HG02885 (cell line): ENCODE data around the gene KRT31.
"Not testable (repeated sequence)": the region's sequence is repeated elsewhere in the genome, so short reads cannot be mapped to it uniquely, and the experiment has no call there.

Experiments used
- ATAC-seq: cut with Tn5 transposase; IDR thresholded peaks from one replicate; pipeline ENCODE4 v1.9.1; 2021; ENCODE audit warnings: mild to moderate bottlenecking; ENCODE audit not compliant: unreplicated experiment, poor library complexity

Gene KRT31

DNA sequence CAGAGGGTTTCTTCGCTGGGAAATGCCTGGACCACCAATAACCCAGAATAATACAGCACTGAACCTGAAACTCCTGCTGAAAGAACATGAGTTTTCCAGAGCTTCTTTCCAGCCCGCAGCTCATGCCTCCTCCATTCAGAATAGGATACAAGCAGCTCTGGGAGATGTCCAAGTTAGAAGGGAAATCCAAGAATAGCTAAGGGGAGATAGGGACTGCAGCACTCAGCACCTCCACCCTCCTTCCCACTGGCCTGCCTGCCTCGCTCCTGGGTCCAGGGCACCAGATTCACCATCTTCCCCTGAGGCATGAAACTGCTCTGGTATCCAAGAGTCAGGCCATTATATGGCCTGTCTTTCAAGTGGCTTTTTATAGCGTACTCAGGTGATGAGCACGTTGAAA, 4.1 kb downstream of the KRT31 start:
- ATAC-seq, result no peak

DNA sequence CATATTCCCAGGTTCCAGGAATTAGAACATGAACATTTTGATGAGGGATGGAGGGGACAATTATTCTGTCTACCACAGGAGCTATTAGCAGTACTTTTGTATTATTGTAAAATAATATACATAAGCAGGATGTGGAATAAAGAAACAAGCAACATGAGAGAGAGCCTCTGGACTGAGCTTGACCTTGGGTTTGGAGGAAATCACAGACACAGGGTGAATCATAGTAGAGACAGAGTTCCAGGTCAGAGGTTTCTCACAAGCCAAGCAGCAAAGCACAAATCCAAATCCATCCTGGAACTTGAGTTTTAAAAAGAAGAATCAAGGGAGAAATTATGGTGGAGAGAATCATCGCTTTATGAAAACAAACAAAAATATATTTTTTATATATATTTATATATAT, 5.1 kb downstream of the KRT31 start:
- no peak for ATAC-seq

DNA sequence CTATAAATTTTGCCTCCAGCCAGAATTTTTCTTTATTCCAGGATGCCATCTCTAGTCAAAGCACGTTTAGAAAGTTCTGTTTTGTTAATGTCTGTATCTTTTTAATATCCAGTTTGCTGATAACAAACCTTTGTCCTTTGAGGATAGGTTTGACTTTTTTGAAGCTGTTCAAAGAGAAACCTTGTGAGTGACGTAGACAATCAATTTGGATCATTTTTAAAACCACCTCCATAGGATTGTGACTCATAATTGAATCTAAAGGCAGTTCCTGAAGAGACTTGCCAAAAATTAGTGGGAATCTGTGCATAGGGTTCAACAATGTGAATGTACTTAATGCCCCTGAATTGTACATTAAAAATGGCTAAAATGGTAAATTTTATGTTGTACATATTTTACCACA, 5.9 kb downstream of the KRT31 start:
- ATAC-seq, result no peak

DNA sequence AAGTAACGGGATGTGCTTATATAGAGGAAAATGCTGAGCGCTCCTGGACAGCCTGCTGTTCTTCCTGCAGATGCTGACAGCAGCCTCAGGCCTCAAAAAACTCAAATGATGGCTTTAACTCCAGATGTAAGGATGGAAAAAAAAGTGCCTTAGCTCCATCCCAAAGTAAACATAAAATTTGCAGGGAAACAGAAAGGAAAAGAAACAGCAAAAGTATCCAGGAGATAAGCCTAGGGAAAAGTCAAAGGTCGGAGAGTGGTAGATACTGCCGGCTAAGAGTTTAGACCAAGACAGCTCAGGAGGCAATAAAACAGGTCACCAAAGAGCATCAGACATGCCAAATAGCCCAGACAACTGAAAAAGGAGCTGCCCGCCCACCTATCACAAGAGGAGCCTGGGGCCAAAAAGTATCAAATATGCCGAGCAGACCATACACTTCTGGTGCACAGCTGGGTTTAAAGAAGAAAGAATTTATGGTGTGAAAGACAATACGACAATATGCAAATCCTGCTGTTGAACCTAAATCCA, 6.9 kb downstream of the KRT31 start:
- ATAC-seq, result no peak

DNA sequence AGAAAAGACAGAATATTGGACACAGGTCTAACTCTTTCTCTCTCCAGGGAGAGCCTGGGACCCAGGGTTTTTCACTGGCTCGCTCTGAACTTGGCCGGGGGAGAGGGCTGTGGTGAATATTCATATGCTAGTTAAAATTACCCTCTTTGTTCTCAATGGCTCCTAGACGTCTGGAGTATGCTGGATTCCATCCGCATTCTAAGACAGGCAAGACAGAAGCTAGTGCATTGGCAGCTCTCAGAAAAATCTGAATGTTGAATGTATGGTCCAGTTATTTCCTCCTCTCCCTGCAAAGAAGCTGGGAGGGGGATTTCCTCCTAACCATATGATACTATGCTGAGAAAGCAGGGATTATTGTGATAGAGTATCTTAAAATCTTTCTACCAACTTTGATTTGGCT, 9.7 kb downstream of the KRT31 start:
- no peak for ATAC-seq

DNA sequence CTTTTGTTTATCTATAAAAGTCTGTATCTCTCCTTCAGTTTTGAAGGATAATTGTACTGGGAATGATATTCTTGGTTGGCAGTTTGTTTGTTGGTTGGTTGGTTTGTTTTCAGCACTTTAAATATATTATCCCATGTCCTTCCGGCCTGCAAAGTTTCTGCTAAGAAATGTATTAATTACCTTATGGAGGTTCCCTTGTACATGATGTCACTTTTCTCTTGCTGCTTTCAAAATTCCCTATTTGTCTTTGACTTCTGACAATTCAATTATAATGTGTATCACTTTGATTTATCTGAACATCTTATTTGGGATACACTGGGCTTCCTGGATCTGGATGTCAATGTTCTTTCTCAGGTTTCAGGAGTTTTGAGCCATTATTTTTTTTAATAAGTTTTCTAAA, 11.2 kb downstream of the KRT31 start:
- ATAC-seq, result no peak

DNA sequence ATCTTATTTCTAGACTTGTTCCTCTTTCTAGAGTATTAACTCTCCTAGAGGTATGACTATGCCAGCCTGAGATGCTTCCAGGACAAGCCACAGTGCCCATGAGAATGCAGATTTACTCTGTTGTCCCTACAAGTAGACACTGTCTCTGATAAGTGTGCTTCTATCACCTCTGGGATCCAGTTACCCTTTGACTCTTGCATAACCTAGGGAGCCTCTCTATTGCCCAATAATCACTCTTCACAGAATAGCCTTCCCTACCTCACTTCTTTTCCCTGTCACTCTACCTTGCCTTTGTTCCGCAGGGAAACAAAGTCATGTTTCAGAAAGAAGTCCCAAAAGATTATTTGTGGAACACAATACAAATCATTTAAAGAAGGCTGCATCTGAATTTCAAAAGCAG, 13.7 kb downstream of the KRT31 start:
- ATAC-seq, result no peak

DNA sequence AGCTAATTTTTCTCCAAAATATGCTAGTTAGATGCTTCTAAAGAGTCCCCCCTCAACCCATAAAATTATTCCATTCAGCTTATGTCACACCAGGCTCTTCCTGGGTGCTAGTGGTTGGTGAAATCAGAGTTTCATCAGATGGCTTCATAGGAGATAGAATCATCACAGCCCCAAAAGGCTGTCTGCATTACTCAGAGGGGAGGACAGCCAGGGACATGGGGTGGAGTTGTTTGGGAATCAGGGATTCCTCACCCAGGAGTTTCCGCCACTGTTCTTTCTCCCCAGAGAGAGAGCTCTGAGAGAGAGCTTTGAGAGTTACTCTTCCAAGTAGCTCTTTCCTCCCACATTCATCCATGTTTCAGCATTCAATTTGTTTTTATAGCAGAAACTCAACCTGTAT, 15.0 kb downstream of the KRT31 start:
- ATAC-seq, result no peak

DNA sequence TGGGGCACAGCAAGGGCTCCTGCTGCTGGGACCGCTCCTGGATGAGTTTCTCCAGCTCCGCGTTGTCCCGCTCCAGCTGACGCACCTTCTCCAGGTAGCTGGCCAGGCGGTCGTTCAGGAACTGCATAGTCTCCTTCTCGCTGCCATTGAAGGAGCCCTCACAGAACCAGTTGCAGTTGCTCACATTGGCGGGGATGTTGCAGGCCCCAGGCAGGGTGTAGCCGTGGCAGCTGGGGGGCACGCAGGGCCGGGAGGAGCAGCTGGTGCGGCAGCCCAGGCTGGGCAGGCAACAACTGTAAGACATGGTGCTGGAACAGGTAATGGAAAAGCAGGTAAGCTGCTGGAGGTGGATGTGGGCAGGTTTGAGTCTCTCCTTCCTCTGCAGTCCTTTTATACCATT, 15.5 kb downstream of the KRT31 start, which contains the start of gene KRT34:
TSS of gene KRT34 (minus strand) at position 364 of the 400 bp plus-strand sequence. CDS start at position 304, 60 bp downstream.
- not testable (repeated sequence) for ATAC-seq

DNA sequence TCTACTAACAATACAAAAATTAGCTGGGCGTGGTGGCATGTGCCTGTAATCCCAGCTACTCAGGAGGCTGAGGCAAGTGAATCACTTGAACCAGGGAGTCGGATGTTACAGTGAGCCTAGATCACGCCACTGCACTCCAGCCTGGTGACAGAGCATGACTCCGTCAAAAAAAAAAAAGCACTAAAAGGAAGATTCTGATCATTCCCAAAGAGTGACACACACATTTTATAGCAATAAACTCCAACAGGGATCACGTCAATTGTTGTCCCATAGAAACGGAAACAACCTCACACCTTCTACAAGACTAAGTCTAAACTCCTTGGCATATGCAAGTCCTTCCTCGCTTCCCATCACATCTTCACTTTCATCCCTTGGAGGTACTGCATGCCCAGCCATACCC, 17.3 kb downstream of the KRT31 start:
- not testable (repeated sequence) for ATAC-seq

DNA sequence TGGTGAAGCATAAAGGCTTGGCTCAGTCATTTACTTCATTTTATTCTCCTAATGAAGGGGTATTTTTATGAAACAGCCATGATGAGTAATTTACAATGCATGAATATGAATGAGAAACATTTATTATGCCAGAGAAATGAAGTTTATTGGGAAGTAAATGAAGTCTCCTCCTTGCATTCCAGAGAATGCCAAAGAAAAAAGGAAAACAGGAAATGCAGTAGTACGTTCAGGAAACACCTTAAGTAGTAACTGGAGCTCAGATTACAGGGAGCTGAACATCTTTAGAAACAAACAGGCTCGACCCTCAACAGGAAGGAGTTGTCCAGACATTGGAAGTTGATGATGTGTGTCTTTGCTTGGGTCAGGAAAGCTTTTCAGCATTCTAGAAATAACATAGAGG, 19.9 kb downstream of the KRT31 start:
- ATAC-seq, result no peak

DNA sequence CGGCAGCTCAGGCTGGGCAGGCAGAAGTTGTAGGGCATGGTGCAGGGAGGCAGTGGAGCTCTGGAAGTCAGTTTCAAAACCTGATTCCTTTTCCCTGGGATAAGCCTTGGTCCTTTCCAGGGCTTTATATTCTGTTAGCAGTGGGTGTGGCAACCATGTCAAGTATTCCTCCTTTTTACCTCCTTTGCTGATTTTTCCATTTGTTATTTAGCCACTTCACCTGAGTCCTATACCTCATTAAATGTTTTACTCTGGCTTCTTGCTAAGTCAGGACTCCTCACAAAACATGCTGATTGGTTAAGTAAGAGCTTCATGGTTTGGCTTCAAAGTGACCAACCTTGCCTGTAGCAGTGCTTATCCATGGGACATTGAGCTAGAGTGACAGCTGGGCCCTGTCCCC, 27.7 kb downstream of the KRT31 start, which contains the start of gene KRT33B:
TSS of gene KRT33B (minus strand) at position 101 of the 400 bp plus-strand sequence. CDS start at position 38, 63 bp downstream.
- ATAC-seq, result no peak

DNA sequence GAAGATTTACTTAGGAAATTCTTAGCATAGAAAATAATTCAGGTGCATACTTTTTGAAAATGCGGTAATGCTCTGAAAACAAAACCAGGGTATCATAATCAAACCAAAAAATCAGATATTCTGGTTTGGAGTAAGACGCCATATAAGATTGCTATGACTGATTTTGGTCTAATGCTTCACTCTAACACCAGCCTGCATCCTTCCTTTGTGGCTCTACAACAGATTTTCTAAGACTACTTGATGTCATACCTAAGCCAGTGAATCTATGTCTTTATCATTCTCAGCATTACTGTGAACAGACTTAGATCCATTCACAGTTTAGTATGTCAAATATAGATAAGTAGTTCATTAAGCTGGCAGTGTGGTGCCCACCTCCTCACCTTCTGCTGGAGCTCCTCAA, 28.4 kb downstream of the KRT31 start:
- no peak for ATAC-seq

DNA sequence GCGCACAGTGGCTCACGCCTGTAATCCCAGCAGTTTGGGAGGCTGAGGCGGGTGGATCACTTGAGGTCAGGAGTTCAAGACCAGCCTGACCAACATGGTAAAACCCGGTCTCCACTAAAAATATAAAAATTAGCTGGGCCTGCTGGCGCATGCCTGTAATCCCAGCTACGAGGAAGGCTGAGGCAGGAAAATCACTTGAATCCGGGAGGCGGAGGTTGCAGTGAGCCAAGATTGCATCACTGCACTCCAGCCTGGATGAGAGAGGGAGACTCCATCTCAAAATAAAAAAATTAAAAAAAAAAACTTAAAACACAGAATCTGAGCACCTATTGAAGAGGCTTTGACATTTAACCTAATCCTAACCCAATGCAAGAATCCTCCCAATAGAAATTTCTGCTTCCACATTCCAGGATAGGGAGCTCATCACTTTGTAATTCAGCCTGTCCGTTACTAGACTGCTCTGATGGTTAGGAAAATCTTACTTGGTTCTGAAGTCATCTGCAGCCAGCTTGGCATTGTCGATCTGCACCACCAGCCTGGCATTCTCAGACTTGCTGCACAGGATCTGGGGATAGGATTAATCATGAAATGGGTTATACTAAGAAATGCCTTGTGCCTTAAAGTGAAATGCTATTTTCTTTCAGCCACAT, 29.9 kb downstream of the KRT31 start:
- no peak for ATAC-seq

DNA sequence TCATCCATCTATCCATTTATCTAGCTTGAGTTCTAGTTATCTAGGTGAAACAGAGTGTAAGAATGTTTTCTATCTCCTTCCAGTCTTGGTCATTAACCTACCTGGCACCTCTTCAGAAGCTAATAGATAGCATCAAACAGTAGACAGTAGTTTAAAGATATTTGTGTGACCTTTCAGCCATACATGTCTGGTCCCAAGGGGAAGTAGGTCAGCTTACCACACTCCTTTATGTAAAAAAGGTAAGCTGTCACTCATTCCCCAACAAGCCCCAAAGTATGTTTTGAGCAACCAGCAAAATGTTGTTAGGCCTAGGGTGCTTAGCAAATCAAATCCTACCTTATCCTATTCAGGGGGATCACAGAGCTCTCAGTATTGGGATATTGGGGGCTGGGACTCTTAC, 31.3 kb downstream of the KRT31 start:
- no peak for ATAC-seq

DNA sequence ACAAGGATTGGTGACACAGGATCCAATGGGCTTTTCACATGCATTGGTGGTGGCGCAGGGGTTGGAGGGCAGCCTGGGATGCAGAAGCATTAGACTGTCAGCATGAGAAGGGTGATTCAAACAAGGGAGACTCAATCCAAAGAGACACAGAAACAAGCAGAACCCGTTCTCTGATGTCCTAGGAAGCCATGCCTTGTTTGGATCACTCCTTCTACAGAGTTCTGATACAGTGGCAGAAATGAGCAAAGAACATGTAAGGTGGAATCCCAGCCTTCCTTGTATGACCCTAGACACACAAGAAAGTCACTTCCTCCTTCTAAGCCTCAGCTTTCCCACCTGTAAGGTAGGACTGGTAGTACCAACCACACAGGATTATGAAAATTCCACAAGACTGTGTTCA, 33.5 kb downstream of the KRT31 start:
- no peak for ATAC-seq

DNA sequence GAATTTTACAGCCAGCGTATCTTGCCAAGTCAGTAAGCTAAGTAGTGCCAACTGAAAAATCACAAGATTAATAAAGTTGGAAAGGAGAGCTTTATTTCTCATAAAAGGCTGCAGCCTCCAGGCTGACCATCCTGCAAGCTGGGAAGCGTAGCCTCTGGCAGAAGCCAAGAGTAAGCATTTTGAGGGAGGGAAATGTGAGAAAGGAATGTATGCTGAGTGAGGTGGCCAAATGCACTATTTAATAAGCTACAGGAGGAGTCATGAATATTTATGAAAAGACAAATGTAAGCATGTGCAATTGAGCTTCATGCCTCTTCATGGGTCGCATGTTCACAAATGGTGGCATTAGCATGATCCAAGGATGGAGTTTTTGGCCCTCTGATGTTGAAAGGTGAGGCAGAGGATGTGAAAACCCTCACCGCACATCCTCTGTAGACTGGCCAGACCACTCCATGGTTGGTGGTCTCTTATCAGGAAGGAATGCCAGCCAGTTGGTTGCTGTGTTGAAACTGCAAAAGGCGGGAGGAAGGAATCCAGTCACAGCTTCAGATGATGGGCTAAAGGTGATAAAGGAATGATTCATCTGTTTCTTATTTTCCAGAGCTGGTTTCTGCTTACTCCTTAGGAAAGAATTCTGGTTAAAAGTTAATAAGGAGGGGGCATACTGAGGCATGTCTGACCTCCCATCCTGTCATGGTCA, 37.0 kb downstream of the KRT31 start:
- ATAC-seq, result no peak

DNA sequence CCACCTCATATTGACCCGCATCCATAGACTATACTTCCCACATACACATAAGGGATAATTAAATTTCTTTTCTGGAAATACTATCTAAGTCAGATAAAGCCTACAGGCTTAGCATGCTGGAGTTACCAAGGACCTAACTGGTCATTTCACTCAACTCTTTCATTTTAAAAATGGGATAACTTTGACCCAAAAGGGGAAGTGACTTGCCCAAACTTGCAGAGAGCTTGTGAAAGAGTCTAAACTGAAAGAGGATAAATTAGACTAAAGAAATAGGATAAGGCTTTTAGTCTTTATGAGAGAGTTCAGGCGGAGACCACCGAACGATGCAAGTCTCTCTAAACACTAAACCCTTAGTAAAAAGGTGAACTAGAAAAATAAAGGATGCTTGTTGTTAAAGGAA, 42.9 kb downstream of the KRT31 start:
- no peak for ATAC-seq

DNA sequence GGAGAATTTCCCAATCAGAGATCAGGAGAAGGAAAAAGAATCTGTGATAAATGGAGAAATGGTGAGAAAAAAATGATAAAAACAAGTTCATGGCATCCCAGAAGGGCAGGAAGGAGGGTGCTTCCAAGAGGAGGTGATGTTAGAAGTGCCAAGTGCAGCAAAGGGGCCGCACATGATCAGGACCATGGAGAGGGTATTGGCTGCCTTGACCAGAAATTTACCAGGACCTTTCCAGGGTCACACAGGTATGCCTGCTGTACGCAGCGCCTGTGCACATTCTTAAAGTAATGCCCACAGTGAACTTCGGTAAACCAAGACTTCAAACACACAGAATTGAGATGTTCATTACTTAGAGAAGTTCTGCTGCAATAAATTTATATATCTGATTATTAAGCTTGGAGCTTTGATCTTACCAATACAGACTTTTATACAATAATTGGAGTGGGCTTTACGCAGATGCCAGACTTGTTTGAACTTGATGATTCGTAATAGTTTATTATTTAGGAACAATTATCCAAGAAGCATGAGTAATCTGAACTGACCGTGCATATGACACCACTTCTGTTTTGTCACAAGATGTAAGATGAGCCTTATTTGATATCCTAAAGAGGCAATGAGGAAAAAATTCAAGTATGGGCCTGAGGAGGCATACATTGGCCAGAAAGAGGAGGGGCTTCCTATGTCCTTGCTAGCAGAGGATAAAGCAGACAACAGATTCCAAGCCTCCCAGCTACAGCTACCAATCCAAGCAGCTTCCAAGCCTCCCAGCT, 44.6 kb downstream of the KRT31 start:
- no peak for ATAC-seq

DNA sequence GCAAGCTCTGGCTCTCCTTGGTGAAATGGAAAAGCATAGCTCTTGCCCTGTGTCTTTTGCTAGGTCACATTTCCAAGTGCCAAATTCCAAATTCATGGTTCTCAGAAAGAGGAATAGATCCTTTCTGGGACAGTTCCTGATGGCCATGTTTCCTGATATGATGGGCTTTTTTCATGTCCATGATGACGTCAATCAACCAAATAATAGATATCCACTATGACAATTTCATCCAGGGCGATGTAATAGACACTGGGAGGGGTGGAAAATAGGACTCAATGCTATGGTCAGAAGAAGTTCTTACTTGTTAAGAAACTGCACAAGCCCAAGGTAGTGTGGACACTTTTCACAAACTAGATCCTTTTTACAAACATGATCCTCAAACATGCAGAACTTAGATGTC, 46.2 kb downstream of the KRT31 start:
- ATAC-seq, result no peak

DNA sequence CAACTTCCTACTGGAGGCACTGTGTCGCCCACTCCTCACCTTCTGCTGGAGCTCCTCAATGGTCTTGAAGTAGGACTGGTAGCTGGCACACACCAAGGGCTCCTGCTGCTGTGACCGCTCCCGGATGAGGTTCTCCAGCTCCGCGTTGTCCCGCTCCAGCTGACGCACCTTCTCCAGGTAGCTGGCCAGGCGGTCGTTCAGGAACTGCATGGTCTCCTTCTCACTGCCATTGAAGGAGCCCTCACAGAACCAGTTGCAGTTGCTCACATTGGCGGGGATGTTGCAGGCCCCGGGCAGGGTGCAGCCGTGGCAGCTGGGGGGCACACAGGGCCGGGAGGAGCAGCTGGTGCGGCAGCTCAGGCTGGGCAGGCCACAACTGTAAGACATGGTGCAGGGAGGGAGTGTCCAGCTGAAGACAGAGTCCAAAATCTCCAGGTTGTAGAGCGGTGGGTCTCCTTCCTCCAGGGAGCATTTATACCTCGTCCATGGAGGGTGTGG, 47.0 kb downstream of the KRT31 start, which contains the start of gene KRT33A:
TSS of gene KRT33A (minus strand) at position 448 of the 498 bp plus-strand sequence. CDS start at position 387, 61 bp downstream.
- ATAC-seq, result not testable (repeated sequence)
